Measurements from ENCODE around the gene KCNQ2. TPM values are rescaled to one million over a fixed set of nuclear protein-coding genes. Genes with fewer than 3 reads are reported as not detected.
A peak's percentile ranks its signal among the peaks of the same experiment; 100 is the strongest.
"Not testable (repeated sequence)": the region's sequence is repeated elsewhere in the genome, so short reads cannot be mapped to it uniquely, and the experiment has no call there.

KCNQ2 gene
- total RNA-seq, 1 experiment from 2014 or later: 6.2 TPM

GRCh38 chr20:63395723-63396122, 76.7 kb downstream of the KCNQ2 start:
- in situ Hi-C loops (cut with HindIII; ENCODE audit: low pct_unique_long_range_greater_than_20kb, low sequenced_read_pairs): no loop called here
- no peak for DNase-seq (ENCODE audit: low read depth, low spot score)

GRCh38 chr20:63394920-63395455, 77.5 kb downstream of the KCNQ2 start:
- in situ Hi-C loops (cut with HindIII; ENCODE audit: low pct_unique_long_range_greater_than_20kb, low sequenced_read_pairs): no loop called here
- DNase-seq (ENCODE audit: low read depth, low spot score): no peak

DNA sequence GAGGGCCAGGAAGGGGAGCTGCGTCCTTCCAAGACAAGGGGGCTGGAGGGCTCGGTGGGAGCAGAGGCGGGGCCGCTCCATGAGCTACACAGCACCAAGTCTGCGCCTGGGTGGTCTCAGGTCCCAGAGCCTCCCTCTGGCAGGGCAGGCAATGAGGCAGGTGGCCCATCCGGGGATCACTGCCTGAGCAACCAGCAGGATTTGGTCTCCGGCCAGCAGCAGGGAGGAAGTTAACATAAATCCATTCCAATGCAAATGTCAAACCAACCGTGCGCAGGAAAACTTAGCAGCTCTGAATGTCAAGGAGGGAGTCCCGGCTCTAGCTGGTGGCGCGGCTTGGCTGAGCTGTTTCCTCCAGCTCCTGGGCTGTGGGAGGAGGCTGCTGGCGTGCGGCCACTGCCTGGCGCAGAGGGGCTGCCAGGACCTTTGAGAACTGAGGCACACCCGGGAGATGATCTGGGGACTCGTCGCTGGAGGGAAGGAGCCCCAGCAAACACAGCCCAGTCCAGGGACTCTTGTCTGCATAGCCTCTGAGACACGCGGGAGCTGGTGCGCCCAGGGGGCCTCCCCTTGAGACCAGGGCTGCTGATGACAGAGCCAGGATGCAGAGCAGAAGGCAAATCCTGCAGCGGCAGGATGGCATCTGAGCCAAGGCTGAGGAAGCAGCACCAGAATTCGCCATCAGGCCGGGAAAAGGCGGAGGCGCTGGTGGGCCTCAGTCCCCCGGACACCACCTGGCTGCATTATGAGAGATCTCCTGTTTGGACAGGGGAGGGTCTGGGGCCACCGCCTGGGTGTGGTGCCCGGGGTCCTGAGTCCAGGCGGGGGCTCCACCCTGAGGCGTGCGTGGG, 78.2 kb downstream of the KCNQ2 start:
- DNase-seq (ENCODE audit: low read depth, low spot score): peak; percentile 17
- in situ Hi-C loops (cut with HindIII; ENCODE audit: low pct_unique_long_range_greater_than_20kb, low sequenced_read_pairs): no loop called here

- in situ Hi-C loops (cut with HindIII; ENCODE audit: low pct_unique_long_range_greater_than_20kb, low sequenced_read_pairs): no loop called here
- no peak for DNase-seq (ENCODE audit: low read depth, low spot score)
These were observed 78.9 kb downstream of the KCNQ2 start for GRCh38 chr20:63393566-63393965.

- no peak for DNase-seq (ENCODE audit: low read depth, low spot score)
- in situ Hi-C loops (cut with HindIII; ENCODE audit: low pct_unique_long_range_greater_than_20kb, low sequenced_read_pairs): no loop called here
These were observed 79.7 kb downstream of the KCNQ2 start for GRCh38 chr20:63392465-63393365.

GRCh38 chr20:63387917-63388316, 84.5 kb downstream of the KCNQ2 start:
- in situ Hi-C loops (cut with HindIII; ENCODE audit: low pct_unique_long_range_greater_than_20kb, low sequenced_read_pairs): no loop called here
- no peak for DNase-seq (ENCODE audit: low read depth, low spot score)

GRCh38 chr20:63387393-63387792, 85.1 kb downstream of the KCNQ2 start:
- DNase-seq (ENCODE audit: low read depth, low spot score): no peak
- in situ Hi-C loops (cut with HindIII; ENCODE audit: low pct_unique_long_range_greater_than_20kb, low sequenced_read_pairs): no loop called here

GRCh38 chr20:63386491-63386890, 86.0 kb downstream of the KCNQ2 start:
- DNase-seq (ENCODE audit: low read depth, low spot score): no peak
- in situ Hi-C loops (cut with HindIII; ENCODE audit: low pct_unique_long_range_greater_than_20kb, low sequenced_read_pairs): no loop called here

DNA sequence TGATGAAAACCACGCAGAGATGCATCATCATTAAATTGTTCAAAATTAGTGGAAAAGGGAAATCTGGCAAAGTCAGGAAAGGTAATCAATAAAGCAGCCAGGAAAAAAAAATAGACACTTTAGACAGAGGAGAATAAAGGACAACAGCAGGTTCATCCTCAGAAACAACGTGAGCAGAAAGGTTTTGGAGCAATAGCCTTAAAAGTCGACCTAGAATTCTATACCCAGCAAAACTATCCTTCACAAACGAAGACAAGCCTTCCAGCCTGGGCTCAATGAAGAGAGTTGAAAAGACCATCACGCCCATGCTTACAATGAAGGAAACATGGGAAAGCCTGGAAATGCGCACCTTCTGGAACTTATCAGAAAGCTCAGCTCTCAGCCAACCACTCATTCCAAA, 86.6 kb downstream of the KCNQ2 start:
- in situ Hi-C loops (cut with HindIII; ENCODE audit: low pct_unique_long_range_greater_than_20kb, low sequenced_read_pairs): no loop called here
- no peak for DNase-seq (ENCODE audit: low read depth, low spot score)

DNA sequence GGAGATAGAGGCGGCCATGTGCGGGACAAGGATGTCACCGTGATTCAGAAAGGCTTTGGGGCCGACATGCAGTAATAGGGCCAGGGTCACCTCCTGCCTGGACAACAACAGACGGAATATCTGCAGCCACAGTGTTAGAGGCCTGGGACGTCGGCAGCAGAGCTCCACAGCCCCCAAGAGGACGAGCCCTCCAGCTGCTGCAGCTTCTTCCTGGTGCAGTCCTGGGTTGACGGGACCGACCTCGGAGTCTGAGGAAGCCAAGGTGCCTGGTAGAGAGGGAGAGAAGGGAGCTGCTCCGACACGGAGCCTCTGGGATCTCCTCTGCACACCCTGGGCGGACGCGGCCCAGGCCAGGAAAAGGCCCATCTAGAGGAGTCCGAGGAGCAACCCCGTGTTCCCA, 88.1 kb downstream of the KCNQ2 start:
- no peak for DNase-seq (ENCODE audit: low read depth, low spot score)
- in situ Hi-C loops (cut with HindIII; ENCODE audit: low pct_unique_long_range_greater_than_20kb, low sequenced_read_pairs): no loop called here

DNA sequence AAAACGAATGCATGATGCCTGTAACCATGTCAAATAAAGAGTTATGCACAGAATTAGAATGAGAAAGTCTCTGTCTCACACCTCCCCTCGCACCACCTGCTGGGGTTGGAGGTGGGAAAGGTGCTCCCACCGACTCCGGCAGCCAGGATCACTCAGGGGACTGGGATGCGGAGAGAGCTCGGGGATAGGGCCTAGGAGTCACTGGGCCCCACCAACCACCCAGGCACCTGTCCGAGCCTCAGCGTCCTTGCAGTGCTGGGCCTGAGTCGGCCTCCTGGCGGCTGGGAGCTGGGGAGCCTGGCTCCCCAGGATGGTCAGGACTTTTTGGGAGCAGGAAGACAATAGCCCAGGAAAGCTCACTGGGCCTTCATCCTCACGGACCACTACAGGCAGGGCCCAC, 88.9 kb downstream of the KCNQ2 start:
- no peak for DNase-seq (ENCODE audit: low read depth, low spot score)
- in situ Hi-C loops (cut with HindIII; ENCODE audit: low pct_unique_long_range_greater_than_20kb, low sequenced_read_pairs): no loop called here

GRCh38 chr20:63382551-63383300, 89.7 kb downstream of the KCNQ2 start:
- in situ Hi-C loops (cut with HindIII; ENCODE audit: low pct_unique_long_range_greater_than_20kb, low sequenced_read_pairs): no loop called here

GRCh38 chr20:63381781-63382431, 90.5 kb downstream of the KCNQ2 start:
- peak; percentile 39 for DNase-seq (ENCODE audit: low read depth, low spot score)
- in situ Hi-C loops (cut with HindIII; ENCODE audit: low pct_unique_long_range_greater_than_20kb, low sequenced_read_pairs): no loop called here

More at GRCh38 chr20:63382551-63383300, 89.7 kb downstream of the KCNQ2 start:
- no peak for DNase-seq (ENCODE audit: low read depth, low spot score)

- in situ Hi-C loops (cut with HindIII; ENCODE audit: low pct_unique_long_range_greater_than_20kb, low sequenced_read_pairs): no loop called here
These were observed 92.0 kb downstream of the KCNQ2 start for GRCh38 chr20:63380346-63380870.

DNA sequence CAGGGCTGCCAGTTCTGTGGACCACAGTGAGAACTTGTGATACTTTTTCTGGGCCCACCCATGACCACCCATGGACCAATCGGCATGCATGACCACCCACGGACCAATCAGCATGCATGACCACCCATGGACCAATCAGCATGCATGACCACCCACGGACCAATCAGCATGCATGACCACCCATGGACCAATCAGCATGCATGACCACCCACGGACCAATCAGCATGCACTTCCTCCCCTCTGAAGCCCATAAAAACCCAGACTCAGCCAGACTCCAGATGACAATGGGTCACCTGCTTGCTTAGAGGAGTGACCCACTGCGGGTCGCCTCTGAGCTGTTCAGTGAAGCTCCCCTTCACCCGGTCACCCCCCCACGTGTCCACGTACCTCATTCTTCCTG, 92.6 kb downstream of the KCNQ2 start:
- in situ Hi-C loops (cut with HindIII; ENCODE audit: low pct_unique_long_range_greater_than_20kb, low sequenced_read_pairs): not testable (repeated sequence)
- peak; percentile 41 for DNase-seq (ENCODE audit: low read depth, low spot score)

More at GRCh38 chr20:63380346-63380870, 92.0 kb downstream of the KCNQ2 start:
- DNase-seq (ENCODE audit: low read depth, low spot score): no peak

DNA sequence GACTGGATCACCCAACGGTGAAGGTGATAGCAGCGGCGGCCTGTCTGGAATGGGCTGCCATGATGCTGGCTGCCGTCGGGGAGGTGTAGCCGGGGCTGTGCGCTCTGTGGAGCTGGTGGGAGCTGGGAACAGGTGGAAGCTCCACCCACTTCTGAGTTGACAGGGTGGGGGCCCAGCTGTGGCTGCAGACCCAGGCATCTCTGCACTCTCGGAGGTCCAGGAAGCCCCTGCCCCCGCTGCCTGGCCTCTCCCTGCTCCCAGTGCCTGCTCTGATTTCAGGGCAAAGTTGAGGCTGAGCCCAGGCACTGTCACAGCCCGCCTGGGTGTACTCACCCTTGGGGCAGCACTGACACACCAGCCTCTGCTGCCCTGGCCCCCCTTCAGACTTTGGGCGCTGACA, 93.2 kb downstream of the KCNQ2 start:
- in situ Hi-C loops (cut with HindIII; ENCODE audit: low pct_unique_long_range_greater_than_20kb, low sequenced_read_pairs): no loop called here
- DNase-seq (ENCODE audit: low read depth, low spot score): no peak

DNA sequence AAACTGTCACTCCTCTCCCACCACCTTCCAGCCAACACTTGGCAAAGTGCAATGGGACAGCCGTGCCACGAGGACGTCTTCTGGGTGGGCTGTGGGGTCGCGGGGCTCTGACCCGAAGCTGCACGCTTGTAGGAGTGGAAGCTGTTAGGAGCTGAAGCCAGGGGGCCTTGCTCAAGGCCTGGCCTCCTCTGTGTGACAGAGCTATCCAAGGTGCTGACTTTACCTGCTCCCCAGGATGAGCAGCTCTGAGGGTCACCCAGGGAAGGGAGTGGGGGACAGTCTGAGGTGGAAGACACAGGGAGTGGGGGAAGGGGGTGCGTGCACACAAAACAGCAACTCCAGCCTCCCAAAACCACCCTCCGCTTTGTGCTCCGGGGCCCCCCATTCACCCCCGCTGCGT, 93.8 kb downstream of the KCNQ2 start:
- DNase-seq (ENCODE audit: low read depth, low spot score): no peak
- in situ Hi-C loops (cut with HindIII; ENCODE audit: low pct_unique_long_range_greater_than_20kb, low sequenced_read_pairs): no loop called here
